ENCODE data around the gene IL17RE. TPM values are rescaled to one million over a fixed set of nuclear protein-coding genes. Genes with fewer than 3 reads are reported as not detected.
A peak's percentile ranks its signal among the peaks of the same experiment; 100 is the strongest.

The IL17RE gene
- total RNA-seq, 1 experiment from 2014 or later: 77.3 TPM

DNA sequence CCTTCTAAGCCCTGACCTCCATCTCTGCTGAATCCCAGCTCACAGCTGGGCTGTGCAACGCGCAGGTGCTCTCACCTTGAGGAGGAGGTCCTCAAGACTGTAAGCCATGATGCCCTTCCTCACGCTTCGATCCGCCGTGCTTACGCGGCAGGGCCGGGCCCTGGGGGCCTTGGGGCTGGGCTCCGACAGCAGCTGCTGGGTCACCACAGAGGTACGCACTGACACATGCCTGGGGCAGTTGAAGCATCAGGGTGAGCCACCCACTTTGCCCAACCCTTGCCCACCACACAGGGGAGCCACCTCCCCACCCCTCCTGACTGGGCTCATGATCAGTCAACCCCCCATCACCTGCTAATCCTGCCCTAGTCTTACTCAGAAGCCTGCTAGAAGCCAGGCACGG lies 25.7 kb upstream of the IL17RE start:
- H3K9me3 ChIP-seq: no peaks in the 10 kb centered on the region
- no TSS peak for BruUV-seq (replicated peaks)
- intact Hi-C loops (cut with micrococcal nuclease; ENCODE audit: unreplicated experiment): no loop called here
- no peaks in the 10 kb centered on the region for H3K36me3 Mint-ChIP-seq (ENCODE audit: insufficient read depth, unreplicated experiment)
- no peak for DNase-seq
- peaks cover 26% of the 10 kb centered on the region for H3K4me1 ChIP-seq
- no peak overlapping the region for H3K4me3 ChIP-seq (ENCODE audit: low read depth, low read length)
- H3K9me3 Mint-ChIP-seq (ENCODE audit: unreplicated experiment): no peaks in the 10 kb centered on the region
- H3K4me3 Mint-ChIP-seq (ENCODE audit: unreplicated experiment): no peak overlapping the region
- no peaks in the 10 kb centered on the region for H3K36me3 ChIP-seq (ENCODE audit: control insufficient read depth, insufficient read depth, low read length)
- H3K27me3 ChIP-seq (replicated peaks; ENCODE audit: control insufficient read depth, insufficient read depth, low read length): no peaks in the 10 kb centered on the region
- H3K4me1 Mint-ChIP-seq (ENCODE audit: low read depth, unreplicated experiment): peaks cover 13% of the 10 kb centered on the region
- TF ChIP-seq, protein P1, sequence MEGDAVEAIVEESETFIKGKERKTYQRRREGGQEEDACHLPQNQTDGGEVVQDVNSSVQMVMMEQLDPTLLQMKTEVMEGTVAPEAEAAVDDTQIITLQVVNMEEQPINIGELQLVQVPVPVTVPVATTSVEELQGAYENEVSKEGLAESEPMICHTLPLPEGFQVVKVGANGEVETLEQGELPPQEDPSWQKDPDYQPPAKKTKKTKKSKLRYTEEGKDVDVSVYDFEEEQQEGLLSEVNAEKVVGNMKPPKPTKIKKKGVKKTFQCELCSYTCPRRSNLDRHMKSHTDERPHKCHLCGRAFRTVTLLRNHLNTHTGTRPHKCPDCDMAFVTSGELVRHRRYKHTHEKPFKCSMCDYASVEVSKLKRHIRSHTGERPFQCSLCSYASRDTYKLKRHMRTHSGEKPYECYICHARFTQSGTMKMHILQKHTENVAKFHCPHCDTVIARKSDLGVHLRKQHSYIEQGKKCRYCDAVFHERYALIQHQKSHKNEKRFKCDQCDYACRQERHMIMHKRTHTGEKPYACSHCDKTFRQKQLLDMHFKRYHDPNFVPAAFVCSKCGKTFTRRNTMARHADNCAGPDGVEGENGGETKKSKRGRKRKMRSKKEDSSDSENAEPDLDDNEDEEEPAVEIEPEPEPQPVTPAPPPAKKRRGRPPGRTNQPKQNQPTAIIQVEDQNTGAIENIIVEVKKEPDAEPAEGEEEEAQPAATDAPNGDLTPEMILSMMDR (IDR thresholded peaks at IDR 0.05; ENCODE audit: insufficient read depth in 1 of 2, low read depth in 1 of 2, low read length in 1 of 2, severe bottlenecking in 1 of 2, unreplicated experiment in 1 of 2): no peak
- CTCF ChIA-PET: no interaction called here
- H3K27ac Mint-ChIP-seq (ENCODE audit: unreplicated experiment): no peak overlapping the region
- POLR2A ChIA-PET: no interaction called here
- H3K27me3 Mint-ChIP-seq (ENCODE audit: insufficient read depth, unreplicated experiment): no peaks in the 10 kb centered on the region

DNA sequence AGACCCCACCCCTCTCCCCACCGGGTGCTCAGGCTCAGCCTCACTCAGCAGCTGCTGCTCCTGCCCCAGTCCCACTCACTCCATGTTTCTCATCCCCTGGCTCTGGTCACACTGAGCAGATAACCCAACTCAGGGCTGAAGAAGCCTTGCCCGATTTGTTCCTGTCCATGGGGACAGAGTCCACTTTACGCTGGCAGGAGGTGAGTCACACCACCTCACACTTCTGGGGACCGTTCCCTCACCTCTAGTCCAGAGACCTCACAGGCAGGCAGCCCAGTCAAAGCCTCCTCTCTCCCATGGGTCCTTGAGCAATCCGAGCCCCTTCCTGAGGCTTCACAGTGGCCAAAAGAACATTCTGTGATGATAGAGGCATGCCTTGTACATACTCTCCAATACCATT lies 23.9 kb upstream of the IL17RE start:
- Mint-ChIP-seq H3K36me3 (ENCODE audit: insufficient read depth, unreplicated experiment) (no peaks in the 10 kb centered on the region), H3K27me3 (ENCODE audit: insufficient read depth, unreplicated experiment) (no peaks in the 10 kb centered on the region), H3K27ac (ENCODE audit: unreplicated experiment) (peak overlapping the region; percentile 13), H3K9me3 (ENCODE audit: unreplicated experiment) (no peaks in the 10 kb centered on the region), H3K4me1 (ENCODE audit: low read depth, unreplicated experiment) (peaks cover 13% of the 10 kb centered on the region), H3K4me3 (ENCODE audit: unreplicated experiment) (peak overlapping the region; percentile 7)
- no peaks in the 10 kb centered on the region for H3K27me3 ChIP-seq (replicated peaks; ENCODE audit: control insufficient read depth, insufficient read depth, low read length)
- no TSS peak for BruUV-seq (replicated peaks)
- H3K4me1 ChIP-seq: peaks cover 26% of the 10 kb centered on the region
- no peaks in the 10 kb centered on the region for H3K9me3 ChIP-seq
- POLR2A ChIA-PET: interaction anchor here (0.5 to 0.6 kb wide), 2 partner anchors 8 to 11 kb away, joined by 3 to 4 read pairs; no protein-coding TSS in a partner anchor
- no peaks in the 10 kb centered on the region for H3K36me3 ChIP-seq (ENCODE audit: control insufficient read depth, insufficient read depth, low read length)
- H3K4me3 ChIP-seq (ENCODE audit: low read depth, low read length): no peak overlapping the region
- DNase-seq: peak; percentile 38 to 80
- intact Hi-C loops (cut with micrococcal nuclease; ENCODE audit: unreplicated experiment): no loop called here
- CTCF ChIA-PET: no interaction called here
- TF ChIP-seq, protein P1 (IDR thresholded peaks at IDR 0.05; ENCODE audit: insufficient read depth in 1 of 2, low read depth in 1 of 2, low read length in 1 of 2, severe bottlenecking in 1 of 2, unreplicated experiment in 1 of 2): no peak

DNA sequence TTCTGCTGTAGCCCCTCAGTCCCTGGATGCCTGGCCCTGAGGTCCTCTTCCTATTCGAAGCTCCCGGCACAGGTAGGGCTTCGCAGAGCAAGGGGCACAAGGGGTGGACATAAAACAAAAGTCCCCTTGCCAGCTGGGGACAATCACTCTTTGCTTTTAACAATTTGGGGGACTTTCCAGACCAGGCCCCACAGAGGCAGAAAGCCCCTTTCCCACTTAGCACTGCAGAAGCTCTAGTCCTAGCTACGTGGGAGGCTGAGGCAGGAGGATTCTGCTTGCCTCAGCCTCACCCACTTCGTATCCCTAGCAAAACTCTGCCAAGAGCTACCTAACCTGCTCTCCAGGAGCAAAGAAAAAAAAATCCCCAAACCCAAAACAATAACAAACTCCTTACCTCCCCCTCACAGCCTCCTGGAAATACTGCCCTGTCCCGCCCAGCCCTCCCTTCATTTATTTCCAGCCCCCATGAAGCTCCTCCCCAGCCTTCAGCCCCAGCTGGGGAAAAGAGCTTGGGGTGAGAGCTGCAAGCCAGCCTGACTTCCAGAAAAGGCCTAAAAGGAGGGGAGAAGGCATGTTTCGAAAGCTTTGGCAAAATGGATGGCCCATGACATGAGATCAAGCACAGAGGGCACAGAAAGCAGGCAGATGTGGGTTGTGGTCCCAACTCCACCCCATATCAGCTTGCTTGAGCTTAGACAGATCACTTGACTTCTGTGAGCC lies 22.7 kb upstream of the IL17RE start, which contains the start of gene CIDEC:
Gene CIDEC (minus strand): TSS at position 424 of the 720 bp plus-strand sequence. CDS start 1,767 bp downstream, outside the sequence.
- Histone ChIP-seq H3K36me3 (ENCODE audit: control insufficient read depth, insufficient read depth, low read length) (no peaks in the 10 kb centered on the region), H3K4me3 (ENCODE audit: low read depth, low read length) (no peak within 1 kb of the TSS), H3K4me1 (peaks cover 34% of the 10 kb centered on the region), H3K27me3 (replicated peaks; ENCODE audit: control insufficient read depth, insufficient read depth, low read length) (no peaks in the 10 kb centered on the region), H3K9me3 (no peaks in the 10 kb centered on the region)
- no TSS peak for BruUV-seq (replicated peaks)
- TF ChIP-seq, protein P1 (IDR thresholded peaks at IDR 0.05; ENCODE audit: insufficient read depth in 1 of 2, low read depth in 1 of 2, low read length in 1 of 2, severe bottlenecking in 1 of 2, unreplicated experiment in 1 of 2): no peak
- H3K4me1 Mint-ChIP-seq (ENCODE audit: low read depth, unreplicated experiment): peaks cover 25% of the 10 kb centered on the region
- H3K27me3 Mint-ChIP-seq (ENCODE audit: insufficient read depth, unreplicated experiment): no peaks in the 10 kb centered on the region
- H3K4me3 Mint-ChIP-seq (ENCODE audit: unreplicated experiment): no peak within 1 kb of the TSS
- H3K27ac Mint-ChIP-seq (ENCODE audit: unreplicated experiment): peak within 1 kb of the TSS; percentile 11
- no peak for DNase-seq
- CTCF ChIA-PET: no interaction called here
- POLR2A ChIA-PET: interaction anchor here (0.6 kb wide), 2 partner anchors 37 to 73 kb away, joined by 6 to 9 read pairs; no protein-coding TSS in a partner anchor
- H3K9me3 Mint-ChIP-seq (ENCODE audit: unreplicated experiment): no peaks in the 10 kb centered on the region
- intact Hi-C loops (cut with micrococcal nuclease; ENCODE audit: unreplicated experiment): no loop called here
- H3K36me3 Mint-ChIP-seq (ENCODE audit: insufficient read depth, unreplicated experiment): no peaks in the 10 kb centered on the region
